Activated CD4-positive, alpha-beta T cell treated with anti-CD3 and anti-CD28 coated beads for 48 hours (primary cell): ENCODE measurements around the gene SPIC.
A peak's percentile ranks its signal among the peaks of the same experiment; 100 is the strongest.
"Not testable (repeated sequence)": the region's sequence is repeated elsewhere in the genome, so short reads cannot be mapped to it uniquely, and the experiment has no call there.

Source experiments
- DNase-seq: peaks from one replicate; pipeline ENCODE4 v3.0.0-alpha.2; 2020

Gene SPIC

DNA sequence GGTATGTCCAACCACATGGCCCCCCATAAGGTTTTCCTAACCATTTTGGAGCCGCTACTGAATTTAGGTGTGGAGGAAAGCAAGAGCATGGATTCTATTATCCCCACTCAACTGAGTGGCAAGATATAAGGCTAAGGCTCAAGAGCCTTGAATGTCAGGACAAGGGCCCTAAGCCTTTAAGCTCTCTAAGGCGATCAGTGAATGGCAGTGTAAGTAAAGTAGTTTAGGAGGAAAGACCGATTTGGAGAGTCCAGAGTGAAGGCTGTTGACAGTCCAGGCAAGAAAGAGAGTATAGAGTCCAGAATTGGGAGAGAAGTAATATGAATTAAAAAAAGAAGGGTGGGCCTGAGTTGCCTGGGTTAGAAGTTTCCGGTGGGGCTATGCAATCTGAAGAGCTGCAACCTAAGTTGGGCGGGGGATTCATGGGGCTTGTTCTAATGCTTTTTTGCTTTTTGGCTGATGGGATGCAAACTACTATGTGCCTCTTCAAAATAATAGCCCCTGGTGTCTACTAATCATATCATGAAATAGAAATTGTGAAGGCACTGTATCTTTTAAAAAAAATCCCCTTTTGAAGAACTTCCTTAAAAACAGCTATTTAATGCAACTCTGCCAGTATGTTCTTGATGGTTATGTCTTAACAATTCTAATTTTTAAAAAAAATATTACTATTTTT is at the start of gene SPIC:
TSS of gene SPIC (plus strand) at position 626 of the 676 bp plus-strand sequence. CDS start 1,569 bp downstream, outside the sequence.
- no peak for DNase-seq

DNA sequence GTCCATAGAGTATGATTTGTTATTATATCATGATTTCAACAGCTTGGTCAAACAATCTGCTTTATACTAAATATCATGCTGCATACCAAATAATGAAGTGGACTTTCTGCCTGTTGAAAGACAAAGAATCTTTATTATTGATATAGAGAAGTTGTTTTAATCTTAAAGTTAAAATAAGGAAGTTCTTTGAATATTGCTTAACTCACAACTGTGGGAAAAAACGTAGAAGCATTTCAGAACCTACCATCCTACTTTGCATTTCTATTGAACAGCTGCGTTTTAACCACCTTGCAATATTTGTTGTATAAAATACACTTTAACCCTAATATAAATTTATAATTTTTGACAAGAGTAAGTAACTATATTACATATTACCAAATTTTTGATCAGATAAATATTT is 44.7 kb upstream of the SPIC start:
- DNase-seq = no peak

- DNase-seq = no peak
Observed at GRCh38 chr12:101436136-101436535, 39.0 kb upstream of the SPIC start.

DNA sequence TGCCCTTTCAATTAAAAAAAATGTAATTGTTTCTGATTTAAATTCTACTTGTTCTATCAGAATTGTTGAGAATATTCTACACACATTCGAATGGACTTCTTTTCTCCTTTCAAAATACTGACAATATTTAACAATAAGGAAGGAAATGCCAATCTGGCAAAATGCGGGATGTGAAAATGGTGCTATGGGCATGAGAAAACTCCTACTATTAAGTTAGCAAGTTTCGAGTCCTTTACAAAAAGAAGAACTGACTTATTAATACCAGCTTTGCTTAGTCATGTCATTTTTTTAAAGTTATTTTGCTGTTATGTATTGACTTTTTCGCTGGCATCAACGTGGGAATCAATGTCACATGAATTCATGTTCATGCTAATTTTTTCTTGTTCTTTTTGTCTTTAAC is 35.9 kb upstream of the SPIC start:
- no peak for DNase-seq

GRCh38 chr12:101441461-101442224 is 33.5 kb upstream of the SPIC start:
- no peak for DNase-seq

DNA sequence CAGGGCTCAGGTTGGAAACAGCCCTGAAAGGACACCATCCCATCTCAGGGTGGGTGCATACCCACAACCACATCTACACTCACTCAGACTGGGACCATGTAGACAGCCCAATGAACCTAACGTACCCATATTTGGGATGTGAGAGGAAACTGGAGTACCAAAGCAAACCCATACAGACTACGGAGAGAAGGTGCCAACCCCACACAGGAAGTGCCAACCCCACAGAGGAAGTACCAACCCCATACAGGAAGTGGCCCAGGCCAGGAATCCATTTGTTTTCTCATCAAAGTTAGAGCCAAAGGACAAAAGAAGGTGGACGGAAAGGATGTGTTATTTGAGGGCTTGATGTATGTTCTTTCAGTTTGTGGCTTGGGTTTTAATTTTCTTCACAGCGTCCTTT is 19.5 kb upstream of the SPIC start:
- peak; percentile 18 for DNase-seq

DNA sequence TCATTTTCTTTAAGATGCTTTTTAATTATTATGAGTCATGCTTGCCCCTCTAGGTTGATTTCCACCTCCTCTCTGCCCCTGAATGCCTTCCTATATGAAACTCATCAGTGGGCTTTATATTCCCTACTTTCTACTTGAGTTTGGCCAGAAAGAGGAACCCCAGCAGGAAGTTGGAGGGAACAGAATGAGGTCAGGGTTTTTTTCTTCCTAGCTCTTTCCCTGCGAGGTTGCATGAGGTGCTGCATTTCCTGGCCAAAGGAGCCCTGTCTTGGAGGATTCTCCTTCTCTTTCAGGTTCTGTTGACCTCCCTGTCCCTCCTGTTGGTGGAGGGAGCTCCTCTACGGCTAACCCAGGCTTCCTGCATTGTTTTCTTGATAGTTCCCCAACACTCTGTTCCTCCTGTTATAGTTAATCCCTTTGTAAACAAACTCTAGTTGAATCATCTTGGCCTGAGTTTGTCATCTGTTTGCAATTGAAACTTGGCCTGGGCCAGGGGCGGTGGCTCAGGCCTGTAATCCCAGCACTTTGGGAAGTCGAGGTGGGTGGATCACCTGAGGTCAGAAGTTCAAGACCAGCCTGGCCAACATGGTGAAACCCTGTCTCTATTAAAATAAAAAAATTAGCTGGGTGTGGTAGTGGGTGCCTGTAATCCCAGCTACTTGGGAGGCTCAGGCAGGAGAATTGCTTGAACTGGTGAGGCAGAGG is 15.3 kb upstream of the SPIC start:
- no peak for DNase-seq

DNA sequence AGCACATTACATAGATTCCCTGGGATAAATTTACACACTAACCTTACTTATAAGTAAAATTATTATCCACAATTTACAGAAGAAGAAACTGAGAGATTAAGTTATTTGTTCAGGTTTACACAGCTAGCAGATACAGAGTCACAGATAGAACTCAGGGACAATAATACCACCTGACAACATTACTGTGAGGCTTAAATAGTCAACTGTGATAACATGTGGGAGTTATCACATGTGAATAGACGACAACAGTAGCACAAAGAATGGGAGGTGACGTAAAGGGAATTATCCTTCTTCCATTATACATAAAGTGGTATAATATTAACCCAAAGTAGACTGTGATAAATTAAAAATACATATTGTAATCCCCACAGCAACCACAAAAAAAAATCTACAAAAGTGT is 6.2 kb upstream of the SPIC start:
- DNase-seq = no peak

- no peak for DNase-seq
Observed at GRCh38 chr12:101470939-101471338, 4.2 kb upstream of the SPIC start.

DNA sequence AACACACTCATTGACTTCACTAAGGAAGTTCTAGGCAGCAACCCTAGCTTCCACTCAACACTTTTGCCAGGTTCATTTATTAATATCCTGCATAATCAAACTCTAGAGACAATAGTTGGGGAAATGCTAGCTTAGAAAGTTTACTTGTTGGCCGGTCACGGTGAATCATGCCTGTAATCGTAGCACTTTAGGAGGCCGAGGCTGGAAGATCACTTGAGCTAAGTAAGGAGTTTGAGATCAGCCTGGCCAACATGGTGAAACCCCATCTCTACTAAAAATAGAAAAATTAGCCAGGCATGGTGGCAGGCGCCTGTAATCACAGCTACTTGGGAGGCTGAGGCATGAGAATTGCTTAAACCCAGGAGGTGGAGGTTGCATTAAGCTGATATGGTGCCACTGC is 3.3 kb upstream of the SPIC start:
- DNase-seq = not testable (repeated sequence)

GRCh38 chr12:101474248-101474647 is 888 bp upstream of the SPIC start:
- no peak for DNase-seq

- DNase-seq = no peak
Observed at GRCh38 chr12:101475751-101476305, 692 bp downstream of the SPIC start.

- DNase-seq = no peak
Observed at GRCh38 chr12:101480849-101481248, 5.7 kb downstream of the SPIC start.

GRCh38 chr12:101485021-101485420 is 9.9 kb downstream of the SPIC start:
- DNase-seq = no peak

GRCh38 chr12:101488469-101488868 is 13.3 kb downstream of the SPIC start:
- no peak for DNase-seq

- peak; percentile 25 for DNase-seq
Observed at GRCh38 chr12:101490286-101490920, 15.3 kb downstream of the SPIC start.

GRCh38 chr12:101491329-101491728 is 16.2 kb downstream of the SPIC start:
- no peak for DNase-seq

GRCh38 chr12:101493556-101493955 is 18.4 kb downstream of the SPIC start:
- no peak for DNase-seq

DNA sequence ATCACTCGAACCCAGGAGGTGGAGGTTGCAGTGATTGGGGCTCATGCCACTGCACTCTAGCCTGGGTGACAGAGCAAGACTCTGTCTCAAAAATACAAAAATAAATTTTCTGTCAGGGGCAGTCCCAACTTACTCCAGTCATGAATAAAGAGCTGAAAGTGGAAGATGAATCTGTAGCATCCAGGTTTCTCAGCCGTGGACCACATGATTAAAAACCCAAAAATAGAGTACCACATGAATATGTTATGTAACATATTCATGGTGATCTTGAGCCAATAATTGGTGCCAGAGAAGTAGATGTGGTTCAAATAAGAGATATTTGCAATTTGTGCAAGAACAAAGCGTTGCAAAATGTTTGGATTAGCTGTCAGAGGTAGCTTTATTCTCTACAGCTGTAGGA is 23.1 kb downstream of the SPIC start:
- DNase-seq = no peak

DNA sequence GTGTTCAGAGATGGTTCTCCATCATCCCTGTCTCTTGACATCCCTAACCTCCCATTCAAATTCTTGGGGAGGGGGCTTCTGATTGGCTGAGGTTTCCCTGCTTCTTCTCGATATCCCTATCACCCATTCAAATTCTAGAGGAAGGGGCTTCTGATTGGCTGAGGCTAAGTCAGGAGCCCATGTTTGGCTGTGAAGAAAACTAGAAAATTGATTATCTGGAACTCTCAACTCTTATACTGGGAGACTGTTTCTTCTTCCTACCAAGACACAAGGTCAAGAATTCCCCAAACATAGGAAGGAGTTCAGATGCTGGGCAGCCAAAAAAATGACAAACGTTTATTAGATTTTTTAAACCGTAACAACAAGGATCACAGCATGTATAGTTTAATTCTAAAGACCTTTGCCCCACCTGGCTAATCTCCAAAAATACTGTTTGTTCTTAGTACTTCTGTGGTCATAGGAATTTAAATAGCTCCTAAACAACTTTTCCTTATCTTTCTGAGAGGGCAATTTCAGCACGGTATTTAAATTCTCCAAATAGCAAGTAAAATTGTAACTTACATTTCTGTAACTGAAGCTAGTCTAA is 26.4 kb downstream of the SPIC start:
- no peak for DNase-seq

- DNase-seq = no peak
Observed at GRCh38 chr12:101521136-101521535, 46.0 kb downstream of the SPIC start.

DNA sequence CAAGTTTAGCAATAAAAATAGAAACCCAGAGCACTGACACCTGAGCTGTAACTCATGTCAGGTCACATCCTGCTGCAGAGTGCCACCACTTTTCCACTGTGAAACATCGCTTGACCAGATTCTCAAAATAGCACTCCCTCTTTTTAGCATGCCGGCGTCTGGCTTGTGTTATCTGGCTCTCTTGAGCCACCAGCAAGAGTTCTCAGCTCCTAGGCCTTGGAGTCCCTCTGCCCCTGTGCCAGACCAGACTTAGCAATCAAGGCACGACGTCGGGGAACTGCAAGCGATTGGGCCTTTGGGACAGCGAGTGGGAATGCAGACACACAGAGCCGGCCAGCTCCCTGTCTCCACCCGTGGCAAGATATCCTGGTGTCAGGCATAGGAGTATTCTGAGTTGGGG is 52.5 kb downstream of the SPIC start:
- no peak for DNase-seq
